ENCODE results near the gene HBS1L. TPM values are rescaled to one million over a fixed set of nuclear protein-coding genes. Genes with fewer than 3 reads are reported as not detected.

The HBS1L gene
- total RNA-seq, 1 experiment from 2014 or later: 95.4 TPM

- Mint-ChIP-seq H3K9me3 (no peaks in the 10 kb centered on the region), H3K4me3 (no peak overlapping the region), H3K27me3 (ENCODE audit: low read depth) (no peaks in the 10 kb centered on the region), H3K27ac (0 out of 2 replicates have a peak overlapping the region, but pooled peaks have one; percentile 12), H3K4me1 (peaks cover 21% of the 10 kb centered on the region), H3K36me3 (peaks cover 13% of the 10 kb centered on the region)
- ATAC-seq (no peak), DNase-seq (ENCODE audit: low spot score) (no peak)
- ChIA-PET POLR2A (no interaction called here), CTCF (no interaction called here)
- TF ChIP-seq ZNF232 (CRISPR knock-in tag; IDR thresholded peaks at IDR 0.05) (no peak), NFATC4 (CRISPR knock-in tag; IDR thresholded peaks at IDR 0.05) (no peak), PRRX2 (CRISPR knock-in tag; IDR thresholded peaks at IDR 0.05) (no peak), MLX (CRISPR knock-in tag; IDR thresholded peaks at IDR 0.05) (no peak), CBFB (CRISPR knock-in tag; IDR thresholded peaks at IDR 0.05; ENCODE audit: low read depth) (no peak), FOXP4 (CRISPR knock-in tag; IDR thresholded peaks at IDR 0.05) (no peak)
Measured at GRCh38 chr6:134997133-134997995, 57.3 kb downstream of the HBS1L start.

GRCh38 chr6:134995536-134995935 lies 59.1 kb downstream of the HBS1L start:
- H3K27me3 Mint-ChIP-seq (ENCODE audit: low read depth): no peaks in the 10 kb centered on the region
- H3K4me1 Mint-ChIP-seq: peaks cover 19% of the 10 kb centered on the region
- ChIA-PET POLR2A (interaction anchor here (1.2 kb wide), 1 partner anchor 56 kb away, joined by 3 read pairs; no protein-coding TSS in a partner anchor), CTCF (no interaction called here)
- H3K9me3 Mint-ChIP-seq: no peaks in the 10 kb centered on the region
- H3K4me3 Mint-ChIP-seq: no peak overlapping the region
- TF ChIP-seq HMGXB4 (CRISPR knock-in tag; IDR thresholded peaks at IDR 0.05) (no peak), ZNF425 (CRISPR knock-in tag; conservative IDR thresholded peaks at IDR 0.05) (no peak), TCF7 (CRISPR knock-in tag; IDR thresholded peaks at IDR 0.05; ENCODE audit: low read depth) (no peak), FOXP1 (CRISPR knock-in tag; IDR thresholded peaks at IDR 0.05; ENCODE audit: borderline replicate concordance) (no peak), RORB (CRISPR knock-in tag; IDR thresholded peaks at IDR 0.05) (no peak), ZSCAN18 (CRISPR knock-in tag; IDR thresholded peaks at IDR 0.05) (no peak), PRRX2 (CRISPR knock-in tag; IDR thresholded peaks at IDR 0.05) (no peak), ATF3 (CRISPR knock-in tag; conservative IDR thresholded peaks at IDR 0.05) (no peak), ATF1 (CRISPR knock-in tag; IDR thresholded peaks at IDR 0.05) (no peak)
- ATAC-seq: no peak
- DNase-seq (ENCODE audit: low spot score): no peak
- no peak overlapping the region for H3K27ac Mint-ChIP-seq
- H3K36me3 Mint-ChIP-seq: peaks cover 11% of the 10 kb centered on the region

Measured in WTC11 (cell line).